Kidney glomerular epithelial cell (primary cell): ENCODE measurements around the gene RNF34.
"Not testable (repeated sequence)": the region's sequence is repeated elsewhere in the genome, so short reads cannot be mapped to it uniquely, and the experiment has no call there.

Source experiments
- DNase-seq: peaks from one replicate; lab custom pipeline; 2025; lab: John Stamatoyannopoulos, UW

Gene RNF34

GRCh38 chr12:121399391-121400331 lies at the start of gene RNF34:
Gene RNF34, plus strand, starts transcription at chr12:121400118. Its CDS starts 95 bp downstream, at chr12:121400213.
- peak; percentile 99 for DNase-seq

GRCh38 chr12:121351820-121352681 lies 47.9 kb upstream of the RNF34 start, which contains the start of gene ANAPC5:
Gene ANAPC5, minus strand, starts transcription at chr12:121352411. Its CDS starts 71 bp downstream, at chr12:121352340.
- DNase-seq = peak; percentile 100

- DNase-seq = peak; percentile 84
Measured at GRCh38 chr12:121352682-121353018, 47.3 kb upstream of the RNF34 start.

GRCh38 chr12:121355818-121356217 lies 44.1 kb upstream of the RNF34 start:
- DNase-seq = no peak

GRCh38 chr12:121356657-121357056 lies 43.3 kb upstream of the RNF34 start:
- no peak for DNase-seq

GRCh38 chr12:121357331-121357730 lies 42.6 kb upstream of the RNF34 start:
- no peak for DNase-seq

- DNase-seq = no peak
Measured at GRCh38 chr12:121358073-121358472, 41.8 kb upstream of the RNF34 start.

GRCh38 chr12:121364683-121365121 lies 35.2 kb upstream of the RNF34 start:
- no peak for DNase-seq

GRCh38 chr12:121365416-121366062 lies 34.4 kb upstream of the RNF34 start:
- no peak for DNase-seq

- no peak for DNase-seq
Measured at GRCh38 chr12:121366063-121366459, 33.9 kb upstream of the RNF34 start.

GRCh38 chr12:121371404-121371803 lies 28.5 kb upstream of the RNF34 start:
- no peak for DNase-seq

GRCh38 chr12:121373755-121374154 lies 26.2 kb upstream of the RNF34 start:
- DNase-seq = no peak

GRCh38 chr12:121374336-121374735 lies 25.6 kb upstream of the RNF34 start:
- not testable (repeated sequence) for DNase-seq

GRCh38 chr12:121374945-121375584 lies 24.9 kb upstream of the RNF34 start:
- DNase-seq = not testable (repeated sequence)

- peak; percentile 43 for DNase-seq
Measured at GRCh38 chr12:121376754-121377697, 22.9 kb upstream of the RNF34 start.

- no peak for DNase-seq
Measured at GRCh38 chr12:121378736-121379135, 21.2 kb upstream of the RNF34 start.

GRCh38 chr12:121379945-121380344 lies 20.0 kb upstream of the RNF34 start:
- no peak for DNase-seq

GRCh38 chr12:121383601-121384021 lies 16.3 kb upstream of the RNF34 start:
- no peak for DNase-seq

- not testable (repeated sequence) for DNase-seq
Measured at GRCh38 chr12:121384891-121385290, 15.0 kb upstream of the RNF34 start.

- no peak for DNase-seq
Measured at GRCh38 chr12:121388421-121388981, 11.4 kb upstream of the RNF34 start.
